22Rv1 (cell line): ENCODE measurements around the gene HSPA12A.

Source experiments
- H3K27ac ChIP-seq: fragments of 450-650 bp; 2 replicates; pipeline ENCODE4 v1.5.1; 2017
- CTCF ChIP-seq: fragments of 450-650 bp; IDR thresholded peaks from 2 replicates; pipeline ENCODE4 v1.5.1; 2017; ENCODE audit warnings: mild to moderate bottlenecking
- ZFX ChIP-seq: fragments of 450-650 bp; IDR thresholded peaks from 2 replicates; pipeline ENCODE4 v1.6.1; 2017; ENCODE audit warnings: antibody characterized with exemption, borderline replicate concordance

Gene HSPA12A

GRCh38 chr10:116742367-116743265 is at the start of gene HSPA12A:
Gene HSPA12A (minus strand): TSS chr10:116742566. CDS start chr10:116742469, 97 bp downstream.
- H3K27ac ChIP-seq, result no peak within 1 kb of the TSS
- TF ChIP-seq CTCF, result no peak
- no peak for TF ChIP-seq ZFX

- H3K27ac ChIP-seq, result no peak overlapping the region
- TF ChIP-seq ZFX (no peak), CTCF (no peak)
Measured at GRCh38 chr10:116791241-116791640, 48.9 kb upstream of the HSPA12A start.

GRCh38 chr10:116787893-116788665 is 45.7 kb upstream of the HSPA12A start:
- peak; percentile 96 for TF ChIP-seq CTCF
- no peak for TF ChIP-seq ZFX
- H3K27ac ChIP-seq, result no peak overlapping the region

- no peak for TF ChIP-seq CTCF
- H3K27ac ChIP-seq, result no peak overlapping the region
Measured at GRCh38 chr10:116787053-116787659, 44.8 kb upstream of the HSPA12A start.

- TF ChIP-seq CTCF (no peak), ZFX (no peak)
- H3K27ac ChIP-seq, result no peak overlapping the region
Measured at GRCh38 chr10:116785867-116786266, 43.5 kb upstream of the HSPA12A start.

- no peak for TF ChIP-seq ZFX
- no peak for TF ChIP-seq CTCF
- no peak overlapping the region for H3K27ac ChIP-seq
Measured at GRCh38 chr10:116785282-116785681, 42.9 kb upstream of the HSPA12A start.
